ENCODE data around the gene CCNE1. TPM values are rescaled to one million over a fixed set of nuclear protein-coding genes. Genes with fewer than 3 reads are reported as not detected.

Gene CCNE1
- total RNA-seq, 1 donor = 10.4 TPM

- H3K4me3 ChIP-seq (ENCODE audit: low read depth, low read length) = no peak overlapping the region
- DNase-seq (ENCODE audit: low read depth) = no peak
- no peak for TF ChIP-seq CTCF (IDR thresholded peaks at IDR 0.05; ENCODE audit: insufficient read depth, low read depth, low read length)
These were observed 19.3 kb downstream of the CCNE1 start for GRCh38 chr19:29831041-29831548.

- DNase-seq (ENCODE audit: low read depth) = no peak
- no peak for TF ChIP-seq CTCF (IDR thresholded peaks at IDR 0.05; ENCODE audit: insufficient read depth, low read depth, low read length)
- no peak overlapping the region for H3K4me3 ChIP-seq (ENCODE audit: low read depth, low read length)
These were observed 19.9 kb downstream of the CCNE1 start for GRCh38 chr19:29831686-29832085.

GRCh38 chr19:29832801-29833200 is 21.0 kb downstream of the CCNE1 start:
- no peak overlapping the region for H3K4me3 ChIP-seq (ENCODE audit: low read depth, low read length)
- TF ChIP-seq CTCF (IDR thresholded peaks at IDR 0.05; ENCODE audit: insufficient read depth, low read depth, low read length) = no peak
- no peak for DNase-seq (ENCODE audit: low read depth)

GRCh38 chr19:29833614-29834261 is 21.9 kb downstream of the CCNE1 start:
- no peak for TF ChIP-seq CTCF (IDR thresholded peaks at IDR 0.05; ENCODE audit: insufficient read depth, low read depth, low read length)
- DNase-seq (ENCODE audit: low read depth) = no peak
- H3K4me3 ChIP-seq (ENCODE audit: low read depth, low read length) = no peak overlapping the region

- no peak overlapping the region for H3K4me3 ChIP-seq (ENCODE audit: low read depth, low read length)
- DNase-seq (ENCODE audit: low read depth) = no peak
- TF ChIP-seq CTCF (IDR thresholded peaks at IDR 0.05; ENCODE audit: insufficient read depth, low read depth, low read length) = no peak
These were observed 23.4 kb downstream of the CCNE1 start for GRCh38 chr19:29834991-29835846.

- no peak for DNase-seq (ENCODE audit: low read depth)
- no peak overlapping the region for H3K4me3 ChIP-seq (ENCODE audit: low read depth, low read length)
- no peak for TF ChIP-seq CTCF (IDR thresholded peaks at IDR 0.05; ENCODE audit: insufficient read depth, low read depth, low read length)
These were observed 24.6 kb downstream of the CCNE1 start for GRCh38 chr19:29836409-29836825.
